Mesothelial cell of epicardium (in vitro differentiated cells): ENCODE measurements around the gene RASGRP4. TPM values are rescaled to one million over a fixed set of nuclear protein-coding genes. Genes with fewer than 3 reads are reported as not detected.

Experiments used
- DNase-seq, 2 experiments: peaks; one replicate each; pipeline ENCODE4 v3.0.0; 2021; ENCODE audit warnings: low spot score in 2 of 2; ENCODE audit not compliant: unreplicated experiment in 2 of 2
- H3K27ac Mint-ChIP-seq: 2 replicates; pipeline ENCODE4 v1.8.0; 2021; ENCODE audit warnings: mixed read lengths
- H3K27me3 Mint-ChIP-seq: 2 replicates; pipeline ENCODE4 v1.8.0; 2021; ENCODE audit warnings: low read depth, mixed read lengths
- H3K36me3 Mint-ChIP-seq: 2 replicates; pipeline ENCODE4 v1.8.0; 2021; ENCODE audit warnings: mixed read lengths
- H3K4me1 Mint-ChIP-seq: 2 replicates; pipeline ENCODE4 v1.8.0; 2021; ENCODE audit warnings: mixed read lengths
- H3K4me3 Mint-ChIP-seq: 2 replicates; pipeline ENCODE4 v1.8.0; 2021; ENCODE audit warnings: mild to moderate bottlenecking, moderate library complexity, mixed read lengths
- H3K9me3 Mint-ChIP-seq: 2 replicates; pipeline ENCODE4 v1.8.0; 2021; ENCODE audit warnings: mixed read lengths
- CTCF ChIP-seq: fragments of 200-600 bp; sonication (generic); IDR thresholded peaks from one replicate; pipeline ENCODE4 v1.5.0; 2021; ENCODE audit warnings: antibody characterized with exemption; ENCODE audit not compliant: unreplicated experiment
- total RNA-seq: library from RNA; stranded (reverse); gene quantifications from 3 replicates; pipeline ENCODE4 v1.2.1, GENCODE V29; 2021

The RASGRP4 gene
- total RNA-seq, 1 donor from 2014 or later, result 1.2 TPM

GRCh38 chr19:38377052-38377451, 49.0 kb downstream of the RASGRP4 start:
- DNase-seq, result no peak
- peaks cover 17% of the 10 kb centered on the region for H3K36me3 Mint-ChIP-seq
- TF ChIP-seq CTCF, result no peak
- H3K4me3 Mint-ChIP-seq, result no peak overlapping the region
- no peak overlapping the region for H3K27ac Mint-ChIP-seq
- peaks cover 2% of the 10 kb centered on the region for H3K27me3 Mint-ChIP-seq
- no peaks in the 10 kb centered on the region for H3K9me3 Mint-ChIP-seq
- peaks cover 21% of the 10 kb centered on the region for H3K4me1 Mint-ChIP-seq

DNA sequence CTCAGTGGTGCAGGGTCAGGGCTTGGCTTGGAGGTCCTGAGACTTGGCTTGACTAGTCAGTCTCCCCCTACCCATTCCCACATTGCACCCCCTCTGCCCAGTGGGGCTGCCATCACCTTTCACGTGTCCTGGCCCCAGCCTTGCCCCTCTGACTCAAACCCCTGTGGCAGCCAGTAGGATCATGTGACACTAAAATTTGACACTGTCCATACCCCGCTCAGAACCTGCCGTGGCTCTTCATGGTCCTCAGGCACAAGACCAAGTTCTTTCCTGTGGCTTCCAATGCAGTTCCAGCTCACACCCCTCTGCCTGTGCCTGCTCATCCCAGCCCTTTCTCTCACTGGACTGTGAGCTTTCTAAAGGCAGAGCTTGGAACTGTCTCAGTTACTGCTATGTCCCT, 49.4 kb downstream of the RASGRP4 start:
- H3K4me1 Mint-ChIP-seq, result peaks cover 21% of the 10 kb centered on the region
- H3K4me3 Mint-ChIP-seq, result peak overlapping the region; percentile 97
- no peaks in the 10 kb centered on the region for H3K9me3 Mint-ChIP-seq
- TF ChIP-seq CTCF, result no peak
- H3K27me3 Mint-ChIP-seq, result peaks cover 6% of the 10 kb centered on the region
- DNase-seq, result no peak
- H3K36me3 Mint-ChIP-seq, result peaks cover 13% of the 10 kb centered on the region
- H3K27ac Mint-ChIP-seq, result peak overlapping the region; percentile 98

DNA sequence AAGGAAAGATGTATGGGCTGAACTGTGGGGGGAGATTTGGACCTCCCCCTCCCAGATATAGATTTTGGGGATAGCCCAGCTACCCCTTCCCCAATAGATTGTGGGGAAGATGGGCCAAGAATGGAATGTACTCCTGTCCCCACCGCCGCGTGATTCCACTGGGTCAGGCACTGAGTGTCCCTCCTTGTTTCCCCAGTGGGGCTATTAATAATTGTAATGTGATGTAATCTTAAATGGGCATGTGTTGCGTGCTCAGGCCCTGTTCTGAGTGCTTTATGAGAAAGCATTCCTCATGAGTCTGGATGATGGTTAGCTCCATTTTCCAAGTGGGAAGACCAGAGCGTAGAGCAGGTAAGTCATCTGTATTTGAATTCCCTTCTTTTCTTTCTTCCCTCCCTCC, 50.3 kb downstream of the RASGRP4 start:
- peaks cover 8% of the 10 kb centered on the region for H3K36me3 Mint-ChIP-seq
- TF ChIP-seq CTCF, result no peak
- DNase-seq, result no peak
- peak overlapping the region; percentile 97 for H3K4me3 Mint-ChIP-seq
- no peaks in the 10 kb centered on the region for H3K9me3 Mint-ChIP-seq
- H3K4me1 Mint-ChIP-seq, result peaks cover 21% of the 10 kb centered on the region
- peak overlapping the region; percentile 98 for H3K27ac Mint-ChIP-seq
- H3K27me3 Mint-ChIP-seq, result peaks cover 11% of the 10 kb centered on the region

- H3K4me3 Mint-ChIP-seq, result peak overlapping the region; percentile 97
- peaks cover 17% of the 10 kb centered on the region for H3K27me3 Mint-ChIP-seq
- DNase-seq, result no peak
- TF ChIP-seq CTCF, result no peak
- H3K36me3 Mint-ChIP-seq, result peaks cover 5% of the 10 kb centered on the region
- no peaks in the 10 kb centered on the region for H3K9me3 Mint-ChIP-seq
- H3K27ac Mint-ChIP-seq, result peak overlapping the region; percentile 98
- peaks cover 21% of the 10 kb centered on the region for H3K4me1 Mint-ChIP-seq
Measured at GRCh38 chr19:38375098-38375493, 50.9 kb downstream of the RASGRP4 start.

DNA sequence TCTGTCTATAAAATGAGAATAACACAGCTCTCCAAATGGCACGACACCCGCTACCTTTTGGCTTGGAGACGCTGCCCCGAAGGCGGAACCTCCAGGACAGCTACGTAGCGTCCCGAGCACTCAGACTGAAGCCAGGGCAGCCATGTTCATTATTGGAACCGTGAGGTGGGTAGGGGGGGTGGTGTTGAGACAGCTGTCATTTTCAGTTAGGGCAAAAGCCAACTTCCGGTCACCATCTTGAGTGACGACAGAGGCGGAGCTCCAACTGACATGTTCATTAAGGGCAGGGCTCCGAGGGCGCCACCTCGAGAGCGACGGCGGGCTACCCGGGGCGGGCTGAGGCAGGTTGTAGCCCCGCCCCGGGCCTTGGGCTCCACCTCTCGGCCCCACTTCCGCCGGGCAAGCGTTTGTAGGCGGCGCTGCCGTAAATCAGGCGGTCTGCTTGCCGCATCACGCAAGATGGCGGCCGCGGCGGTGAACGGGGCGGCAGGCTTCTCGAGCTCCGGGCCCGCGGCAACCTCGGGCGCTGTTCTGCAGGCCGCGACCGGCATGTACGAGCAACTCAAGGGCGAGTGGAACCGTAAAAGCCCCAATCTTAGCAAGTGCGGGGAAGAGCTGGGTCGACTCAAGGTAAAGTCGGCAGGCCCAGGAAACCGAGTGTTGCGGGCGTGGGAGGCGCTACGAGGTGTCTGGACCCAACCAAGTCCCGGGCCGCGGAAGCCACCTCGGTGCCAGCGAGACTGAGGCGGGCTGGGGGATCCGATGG, 51.5 kb downstream of the RASGRP4 start, which contains the start of gene PSMD8:
Gene PSMD8, plus strand, starts transcription at position 240 of the 766 bp plus-strand sequence. Its CDS starts 31 bp downstream, at position 271.
- peak; percentile 90 to 94 for DNase-seq
- H3K36me3 Mint-ChIP-seq, result peaks cover 3% of the 10 kb centered on the region
- peak within 1 kb of the TSS; percentile 97 for H3K4me3 Mint-ChIP-seq
- H3K27ac Mint-ChIP-seq, result peak within 1 kb of the TSS; percentile 98
- H3K4me1 Mint-ChIP-seq, result peaks cover 21% of the 10 kb centered on the region
- H3K27me3 Mint-ChIP-seq, result peaks cover 19% of the 10 kb centered on the region
- H3K9me3 Mint-ChIP-seq, result no peaks in the 10 kb centered on the region
- TF ChIP-seq CTCF, result no peak
